ENCODE data around the gene MICOS13.

The MICOS13 gene

GRCh38 chr19:5719961-5720790 is 39.9 kb upstream of the MICOS13 start, which contains the start of the genes CATSPERD and LONP1 (continued):
- TF ChIP-seq TSHZ1 (tag by site-specific recombination; IDR thresholded peaks at IDR 0.05; ENCODE audit: borderline replicate concordance) (no peak), ATF2 (tag by site-specific recombination; IDR thresholded peaks at IDR 0.05; ENCODE audit: low read depth) (no peak), OSR2 (tag by site-specific recombination; IDR thresholded peaks at IDR 0.05) (peak; percentile 55; the same call in 1 of the 2 replicates), ZFP37 (tag by site-specific recombination; IDR thresholded peaks at IDR 0.05) (0 out of 2 replicates have a peak, but pooled peaks have one; percentile 17), ZBTB21 (tag by site-specific recombination; IDR thresholded peaks at IDR 0.05) (peak; percentile 75), KLF17 (tag by site-specific recombination; IDR thresholded peaks at IDR 0.05) (peak; percentile 56), ZNF16 (tag by site-specific recombination; IDR thresholded peaks at IDR 0.05; ENCODE audit: low read depth) (no peak), SP7 (tag by site-specific recombination; IDR thresholded peaks at IDR 0.05) (peak; percentile 76), ZNF221 (tag by site-specific recombination; IDR thresholded peaks at IDR 0.05; ENCODE audit: borderline replicate concordance) (no peak), ZBTB10 (tag by site-specific recombination; IDR thresholded peaks at IDR 0.05) (peak; percentile 54), ZNF692 (tag by site-specific recombination; IDR thresholded peaks at IDR 0.05) (0 out of 2 replicates have a peak, but pooled peaks have one; percentile 44), ZNF514 (tag by site-specific recombination; IDR thresholded peaks at IDR 0.05) (no peak), ZNF596 (tag by site-specific recombination; IDR thresholded peaks at IDR 0.05) (no peak), ZNF184 (tag by site-specific recombination; IDR thresholded peaks at IDR 0.05) (no peak), ZNF341 (tag by site-specific recombination; IDR thresholded peaks at IDR 0.05; ENCODE audit: low read depth) (peak; percentile 42; the same call in 1 of the 2 replicates), ZNF677 (tag by site-specific recombination; IDR thresholded peaks at IDR 0.05) (no peak), INSM2 (tag by site-specific recombination; IDR thresholded peaks at IDR 0.05) (0 out of 2 replicates have a peak, but pooled peaks have one; percentile 57), ZNF623 (tag by site-specific recombination; IDR thresholded peaks at IDR 0.05) (no peak), ZNF654 (tag by site-specific recombination; IDR thresholded peaks at IDR 0.05; ENCODE audit: low read depth) (peak; percentile 20; the same call in 1 of the 2 replicates), ZNF558 (tag by site-specific recombination; IDR thresholded peaks at IDR 0.05) (no peak), BCL11B (tag by site-specific recombination; IDR thresholded peaks at IDR 0.05; ENCODE audit: low read depth) (no peak), GLIS1 (tag by site-specific recombination; IDR thresholded peaks at IDR 0.05) (peak; percentile 86), CTCF (tag by site-specific recombination; IDR thresholded peaks at IDR 0.05) (peak; percentile 99), TCF7L2 (IDR thresholded peaks at IDR 0.05; ENCODE audit: borderline replicate concordance, low read depth, low read length) (no peak)

Measured in HEK293 (cell line).